Fibroblast of skin of abdomen (primary cell): ENCODE measurements around the gene CTXN2. TPM values are rescaled to one million over a fixed set of nuclear protein-coding genes. Genes with fewer than 3 reads are reported as not detected.
A peak's percentile ranks its signal among the peaks of the same experiment; 100 is the strongest.

Experiments used
- DNase-seq: peaks from one replicate; pipeline ENCODE4 v3.0.0-alpha.2; 2013
- polyA plus RNA-seq, 2 experiments: library from polyadenylated mRNA; unstranded; fragments of 120-200 nt; gene quantifications; one replicate each; pipeline ENCODE4 v1.2.1, GENCODE V29; 2013; ENCODE audit not compliant: insufficient read length in 2 of 2

The CTXN2 gene
- not detected for polyA plus RNA-seq (2013, experiment 1 of 2; ENCODE audit: insufficient read length)
- not detected for polyA plus RNA-seq (2013, experiment 2 of 2; ENCODE audit: insufficient read length)

GRCh38 chr15:48191574-48192225 is at the start of gene CTXN2:
Gene CTXN2 (plus strand): TSS chr15:48191665. CDS start chr15:48201301, 9,636 bp downstream.
- DNase-seq = peak; percentile 1

DNA sequence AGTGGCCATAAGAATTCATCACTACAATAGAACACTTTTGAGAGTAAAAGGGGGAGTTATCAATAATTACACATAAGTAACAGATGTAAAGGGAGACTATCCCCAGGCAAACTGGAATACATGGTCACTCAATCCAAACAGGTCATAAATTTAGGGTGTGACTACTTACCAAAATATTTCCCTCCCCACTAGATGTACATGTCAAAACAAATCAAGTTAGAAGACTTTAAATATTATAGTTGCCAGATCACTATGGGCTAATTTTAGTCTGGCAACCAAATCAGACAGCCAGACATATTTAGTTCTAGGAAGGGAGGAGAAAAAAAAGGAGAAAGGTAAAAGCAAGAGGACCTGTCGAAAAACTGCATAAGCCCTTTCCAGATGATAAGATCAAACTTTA is 47.6 kb upstream of the CTXN2 start:
- peak; percentile 65 for DNase-seq

DNA sequence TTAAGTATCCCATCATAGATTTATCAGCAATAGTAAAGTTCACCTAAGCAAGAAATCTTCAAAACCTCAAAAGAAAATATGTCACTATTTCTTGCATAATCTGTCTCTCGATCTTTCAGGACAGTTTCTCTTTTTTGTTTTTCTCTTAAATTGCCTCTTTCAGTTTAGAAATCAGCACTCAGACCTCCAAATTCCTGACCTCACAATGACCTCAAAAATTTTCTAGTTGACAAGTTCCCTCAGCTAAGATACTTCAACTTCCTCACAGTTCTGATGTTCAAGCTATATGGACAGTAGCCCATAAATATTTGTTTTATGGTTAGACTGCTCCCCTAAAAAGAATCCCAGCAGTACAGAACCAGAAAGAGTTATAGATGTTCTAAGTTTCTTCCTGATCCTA is 46.6 kb upstream of the CTXN2 start:
- peak; percentile 44 for DNase-seq

DNA sequence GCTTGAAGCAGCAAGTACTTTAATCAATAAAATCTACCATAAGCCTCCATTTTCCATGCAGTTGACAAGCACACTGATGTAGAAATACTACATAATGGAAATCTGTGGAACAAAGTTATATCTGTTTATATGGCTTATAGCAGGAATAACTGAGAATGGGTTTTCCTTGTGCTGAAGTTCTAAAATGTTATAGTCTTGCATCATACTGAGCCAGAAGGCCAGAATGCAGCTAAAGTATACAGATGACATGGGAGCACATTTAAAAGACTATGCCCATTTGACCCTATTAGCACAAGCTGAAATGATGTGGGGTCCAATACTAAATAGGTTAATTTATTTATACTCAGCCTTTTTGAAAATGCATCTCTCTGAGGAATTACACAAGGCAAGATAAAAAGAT is 45.5 kb upstream of the CTXN2 start:
- peak; percentile 18 for DNase-seq

- DNase-seq = peak; percentile 26
Measured at GRCh38 chr15:48147358-48147757, 44.1 kb upstream of the CTXN2 start.

GRCh38 chr15:48149858-48150257 is 41.6 kb upstream of the CTXN2 start:
- DNase-seq = peak; percentile 81

GRCh38 chr15:48153526-48153925 is 37.9 kb upstream of the CTXN2 start:
- no peak for DNase-seq

GRCh38 chr15:48168616-48169015 is 22.8 kb upstream of the CTXN2 start:
- no peak for DNase-seq

- no peak for DNase-seq
Measured at GRCh38 chr15:48170981-48171380, 20.5 kb upstream of the CTXN2 start.

GRCh38 chr15:48175126-48175525 is 16.3 kb upstream of the CTXN2 start:
- no peak for DNase-seq

GRCh38 chr15:48176112-48176511 is 15.4 kb upstream of the CTXN2 start:
- peak; percentile 50 for DNase-seq

- DNase-seq = no peak
Measured at GRCh38 chr15:48176957-48177356, 14.5 kb upstream of the CTXN2 start.

- peak; percentile 31 for DNase-seq
Measured at GRCh38 chr15:48177383-48177765, 14.1 kb upstream of the CTXN2 start.

DNA sequence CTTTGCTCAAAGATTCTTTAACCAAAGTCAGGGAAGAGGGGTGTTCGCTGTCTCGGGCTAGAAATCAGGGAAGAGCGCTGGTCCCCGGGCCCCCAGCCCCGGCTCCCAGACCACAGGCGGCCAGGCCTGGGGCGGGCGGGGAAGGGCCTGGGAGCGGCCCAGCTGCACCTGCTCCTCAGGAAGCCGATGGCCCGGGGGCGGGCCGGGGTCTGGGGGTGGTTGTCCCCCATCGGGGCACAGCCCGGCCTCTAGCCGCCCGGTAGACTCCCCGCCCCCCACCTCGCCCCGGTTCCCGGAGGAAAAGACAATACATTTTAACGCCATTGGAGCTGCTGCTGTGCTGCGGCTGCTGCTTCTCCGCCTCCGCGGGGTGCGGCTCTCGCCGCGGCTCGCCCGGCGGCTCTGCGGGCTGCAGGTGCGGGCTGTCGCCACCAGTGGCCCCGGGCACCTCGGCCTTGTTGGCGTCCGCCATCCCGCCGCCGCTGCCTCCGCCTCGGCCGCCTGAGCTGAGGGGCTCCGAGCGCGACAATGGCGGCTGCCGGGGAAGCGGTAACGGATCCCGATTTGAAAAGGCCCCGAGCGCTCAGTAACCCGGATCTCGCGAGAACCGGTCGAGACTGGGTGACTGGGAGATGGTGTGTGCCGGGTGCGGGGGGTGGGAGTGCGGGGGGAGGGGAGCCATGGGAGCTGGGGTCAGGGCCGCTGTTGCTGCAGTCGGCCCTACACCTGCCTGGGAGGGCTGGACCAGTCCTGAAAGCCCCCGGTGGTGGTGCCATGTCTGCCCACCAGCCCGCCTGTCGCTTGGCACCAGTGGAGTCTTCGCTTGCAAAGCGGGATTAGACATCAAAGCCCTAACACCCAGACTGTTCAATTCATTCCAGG is 13.5 kb upstream of the CTXN2 start, which contains the start of gene MYEF2:
TSS of gene MYEF2 (minus strand) at position 530 of the 882 bp plus-strand sequence. CDS start at position 472, 58 bp downstream.
- peak; percentile 71 for DNase-seq

GRCh38 chr15:48178648-48178931 is 12.9 kb upstream of the CTXN2 start:
- DNase-seq = peak; percentile 1

- DNase-seq = no peak
Measured at GRCh38 chr15:48182749-48183148, 8.7 kb upstream of the CTXN2 start.

GRCh38 chr15:48185529-48185928 is 5.9 kb upstream of the CTXN2 start:
- no peak for DNase-seq

DNA sequence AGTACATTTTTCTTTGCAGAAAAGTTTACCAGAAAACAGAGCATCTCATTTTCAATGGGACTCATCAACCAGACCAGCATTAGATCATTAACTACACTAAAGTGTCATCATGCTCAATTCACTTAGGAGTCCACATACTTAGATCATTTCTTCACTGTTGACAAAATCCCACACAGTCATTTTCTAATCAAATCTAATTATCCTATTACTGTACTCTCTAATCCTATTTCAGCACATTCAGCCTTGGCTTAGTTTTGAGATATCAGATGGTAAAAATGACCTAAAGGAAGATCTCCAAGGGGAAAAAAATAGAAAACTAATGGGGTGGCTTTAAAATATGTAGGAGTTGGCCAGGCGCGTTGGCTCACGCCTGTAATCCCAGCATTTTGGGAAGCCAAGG is 5.2 kb upstream of the CTXN2 start:
- no peak for DNase-seq

DNA sequence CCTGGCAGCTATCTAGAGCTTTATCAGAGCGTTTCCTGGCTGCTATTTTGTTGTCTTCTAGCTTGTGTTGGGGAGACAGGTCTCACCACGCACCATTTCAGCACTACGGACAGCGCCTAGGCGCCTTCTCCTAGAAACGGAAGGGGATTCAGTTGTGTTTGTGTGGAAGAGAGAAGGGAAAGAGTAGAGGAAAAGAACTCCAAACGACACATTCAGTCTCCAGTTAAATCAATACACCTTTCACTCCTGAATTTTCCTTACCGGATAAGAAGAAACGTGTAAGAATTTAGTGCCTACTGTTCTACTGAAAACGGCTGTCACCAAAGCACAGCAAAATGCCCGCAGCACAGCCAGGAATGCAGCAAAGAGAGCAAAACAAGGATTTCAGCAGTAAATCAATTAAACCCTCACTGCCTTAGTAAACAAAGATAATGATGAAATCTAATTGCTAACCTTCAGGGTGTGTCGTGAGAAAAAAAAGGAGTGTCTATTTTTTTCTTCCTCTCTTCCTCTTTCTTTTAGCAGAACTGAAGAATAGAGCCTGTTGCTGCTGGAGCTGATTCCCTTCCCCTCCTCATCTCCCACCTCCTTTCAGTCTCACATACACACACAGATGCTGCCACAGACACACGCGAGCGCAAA is 412 bp upstream of the CTXN2 start:
- DNase-seq = peak; percentile 74

DNA sequence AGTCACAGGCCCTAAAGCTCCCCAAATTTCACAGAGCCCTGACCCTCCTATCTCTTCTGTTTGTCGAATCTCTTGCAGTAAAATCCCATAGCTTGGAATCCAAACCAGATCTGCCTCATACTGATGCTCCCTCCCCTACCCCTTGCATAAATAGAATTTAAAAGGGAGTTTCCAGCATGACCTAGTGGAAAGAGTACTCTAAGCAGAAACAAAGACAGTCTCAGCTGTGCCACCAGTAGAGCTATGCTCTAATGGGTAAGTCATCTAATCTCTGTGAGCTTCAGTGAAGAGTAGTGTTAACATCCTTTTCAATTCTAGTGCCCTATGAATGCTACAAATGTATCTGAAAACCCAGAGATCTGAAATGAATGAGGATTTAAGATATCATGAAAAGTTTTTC is 10.6 kb downstream of the CTXN2 start:
- no peak for DNase-seq

GRCh38 chr15:48205981-48206380 is 14.5 kb downstream of the CTXN2 start, which contains the start of gene SLC12A1:
Gene SLC12A1 (plus strand): TSS chr15:48206302. CDS start chr15:48207720, 1,418 bp downstream.
- no peak for DNase-seq

GRCh38 chr15:48221261-48221660 is 29.8 kb downstream of the CTXN2 start:
- DNase-seq = no peak

DNA sequence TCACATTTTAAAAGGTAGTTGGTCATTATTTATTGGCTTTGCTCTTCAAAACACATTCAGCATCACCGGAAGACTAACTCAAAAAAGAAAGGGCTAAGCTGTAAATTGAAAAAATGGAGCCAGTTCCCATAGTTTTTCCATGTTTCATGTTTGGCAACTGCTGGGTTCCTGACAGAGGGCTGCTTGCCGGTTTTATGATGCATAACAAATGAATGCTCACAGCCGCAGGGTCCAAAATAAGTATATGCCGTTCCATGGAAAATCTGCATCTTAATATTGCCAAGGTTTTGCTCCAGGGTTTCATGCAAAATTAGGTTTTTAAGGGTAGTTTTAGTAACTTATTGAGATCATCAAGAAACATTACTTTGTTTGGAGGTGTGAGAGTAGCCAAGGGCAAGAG is 30.4 kb downstream of the CTXN2 start:
- no peak for DNase-seq
